GM19467 (cell line): Measurements from ENCODE around the gene SH3GL1.
"Not testable (repeated sequence)": the region's sequence is repeated elsewhere in the genome, so short reads cannot be mapped to it uniquely, and the experiment has no call there.

Experiments used
- ATAC-seq: cut with Tn5 transposase; IDR thresholded peaks from one replicate; pipeline ENCODE4 v1.9.1; 2021; ENCODE audit warnings: mild to moderate bottlenecking, moderate library complexity; ENCODE audit not compliant: unreplicated experiment

The SH3GL1 gene

DNA sequence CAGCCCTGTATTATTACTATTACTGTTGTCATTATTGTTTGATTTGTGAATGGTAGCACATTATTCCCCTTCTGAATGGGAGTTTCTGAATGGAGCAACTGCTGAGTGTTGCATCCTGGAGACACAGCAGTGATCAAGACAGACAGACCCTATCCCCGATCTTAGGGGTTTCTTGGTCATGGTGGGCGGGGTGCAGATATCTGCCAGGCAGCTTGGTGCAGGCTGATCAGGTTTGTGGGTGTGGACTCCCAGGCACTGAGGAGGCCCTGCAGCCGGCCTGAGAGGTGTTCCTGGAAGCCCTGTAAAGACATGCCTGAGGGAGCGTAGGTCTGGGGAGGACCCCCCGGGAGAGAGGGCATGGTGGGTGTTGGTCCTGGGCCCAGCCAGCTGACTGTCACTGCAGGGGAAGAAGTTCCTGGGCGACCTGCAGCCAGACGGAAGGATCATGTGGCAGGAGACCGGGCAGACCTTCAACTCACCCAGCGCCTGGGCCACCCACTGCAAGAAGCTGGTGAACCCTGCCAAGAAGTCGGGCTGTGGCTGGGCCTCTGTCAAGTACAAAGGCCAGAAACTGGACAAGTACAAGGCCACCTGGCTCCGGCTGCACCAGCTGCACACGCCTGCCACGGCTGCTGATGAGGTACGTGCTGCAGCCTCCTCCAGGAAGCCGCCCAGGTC lies 54.9 kb downstream of the SH3GL1 start:
- no peak for ATAC-seq

DNA sequence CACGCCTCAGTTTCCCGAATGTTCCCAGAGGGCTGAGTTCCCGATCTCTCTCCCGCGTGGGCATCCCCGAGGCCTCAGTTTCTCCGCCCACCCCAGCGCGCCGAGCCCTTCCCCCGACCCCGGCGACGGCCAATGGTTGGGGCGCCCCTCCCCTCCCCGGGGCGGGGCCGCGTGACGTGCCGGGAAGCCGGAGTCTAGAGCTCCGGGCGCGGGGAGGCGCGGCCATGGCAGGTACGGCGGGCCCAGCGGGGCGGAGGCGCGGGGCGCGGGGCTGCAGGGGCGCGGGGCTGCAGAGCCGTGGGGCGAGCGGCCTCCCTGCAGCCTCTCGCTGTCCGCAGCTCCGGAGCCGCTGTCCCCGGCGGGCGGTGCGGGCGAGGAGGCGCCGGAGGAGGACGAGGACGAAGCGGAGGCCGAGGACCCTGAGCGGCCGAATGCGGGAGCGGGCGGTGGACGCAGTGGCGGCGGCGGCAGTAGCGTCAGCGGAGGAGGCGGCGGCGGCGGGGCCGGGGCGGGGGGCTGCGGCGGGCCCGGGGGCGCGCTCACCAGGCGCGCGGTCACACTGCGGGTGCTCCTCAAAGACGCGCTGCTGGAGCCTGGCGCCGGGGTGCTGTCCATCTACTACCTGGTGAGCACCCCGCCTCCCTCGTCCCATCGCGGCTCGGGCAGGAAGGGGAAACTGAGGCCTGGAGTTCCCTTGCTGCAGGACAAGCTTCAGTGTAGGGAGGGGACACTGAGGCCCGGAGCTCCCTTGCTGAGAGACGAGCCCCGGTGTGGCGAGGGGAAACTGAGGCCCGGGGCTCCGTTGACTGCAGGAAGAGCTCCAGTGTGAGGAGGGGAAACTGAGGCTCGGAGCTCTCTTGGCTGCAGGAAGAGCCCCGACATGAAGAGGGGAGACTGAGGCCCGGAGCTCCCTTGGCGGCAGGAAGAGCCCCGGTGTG lies 56.7 kb downstream of the SH3GL1 start, which contains the start of gene MPND:
MPND (plus strand) TSS at position 193 of the 938 bp plus-strand sequence; CDS start at position 225, 32 bp downstream.
- peak; percentile 44 for ATAC-seq

DNA sequence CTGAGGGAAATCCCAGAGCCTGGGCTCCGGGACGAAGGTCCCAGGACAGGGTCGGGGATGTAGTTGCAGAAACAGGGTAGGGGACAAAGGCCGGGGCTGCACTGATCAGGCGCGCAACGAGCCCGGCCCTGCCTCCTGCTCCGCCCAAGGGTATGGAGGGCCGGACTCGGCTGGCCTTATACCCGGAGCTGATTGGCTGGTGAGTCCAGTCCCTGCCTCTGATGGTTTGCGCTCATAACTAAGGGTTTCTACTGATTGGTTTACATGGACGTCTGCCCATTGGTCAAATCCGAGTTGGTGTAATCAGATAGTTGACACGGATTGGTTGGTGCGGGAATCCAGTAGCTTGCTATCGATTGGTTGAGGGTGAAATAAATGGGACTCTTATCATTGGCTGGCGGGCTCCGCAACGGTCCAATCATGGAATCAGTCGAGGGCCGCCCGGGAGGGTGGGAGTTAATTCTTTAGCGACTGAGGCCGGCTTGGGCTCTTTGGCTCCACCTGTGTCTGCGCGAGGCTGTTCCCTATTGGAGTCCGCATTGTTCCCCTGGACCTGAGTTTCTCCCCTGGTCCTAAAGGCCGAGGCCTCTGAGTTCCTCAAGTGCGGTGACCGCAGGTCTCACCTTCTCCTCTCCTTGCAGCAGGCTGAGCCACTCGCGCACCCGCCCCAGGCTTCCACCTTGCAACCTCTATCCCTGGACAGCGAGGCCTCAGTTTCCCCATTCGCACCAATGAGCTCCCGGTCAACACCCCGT lies 57.6 kb downstream of the SH3GL1 start:
- peak; percentile 87 for ATAC-seq

DNA sequence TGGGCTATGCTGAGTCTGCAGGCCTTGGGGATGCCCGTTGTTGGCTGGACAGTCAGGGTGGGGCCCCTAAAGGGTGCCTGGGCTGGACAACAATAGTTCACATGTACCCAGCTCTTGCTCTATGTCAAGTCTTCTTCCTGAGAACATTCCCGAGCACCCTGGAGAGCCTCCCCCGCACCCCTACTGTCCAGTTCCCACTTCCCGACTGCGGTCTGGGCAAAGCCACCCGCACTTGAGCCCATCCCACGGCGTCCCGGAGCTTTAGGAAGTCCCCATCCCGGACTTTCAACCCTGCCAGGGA lies 58.1 kb downstream of the SH3GL1 start:
- ATAC-seq, result no peak

DNA sequence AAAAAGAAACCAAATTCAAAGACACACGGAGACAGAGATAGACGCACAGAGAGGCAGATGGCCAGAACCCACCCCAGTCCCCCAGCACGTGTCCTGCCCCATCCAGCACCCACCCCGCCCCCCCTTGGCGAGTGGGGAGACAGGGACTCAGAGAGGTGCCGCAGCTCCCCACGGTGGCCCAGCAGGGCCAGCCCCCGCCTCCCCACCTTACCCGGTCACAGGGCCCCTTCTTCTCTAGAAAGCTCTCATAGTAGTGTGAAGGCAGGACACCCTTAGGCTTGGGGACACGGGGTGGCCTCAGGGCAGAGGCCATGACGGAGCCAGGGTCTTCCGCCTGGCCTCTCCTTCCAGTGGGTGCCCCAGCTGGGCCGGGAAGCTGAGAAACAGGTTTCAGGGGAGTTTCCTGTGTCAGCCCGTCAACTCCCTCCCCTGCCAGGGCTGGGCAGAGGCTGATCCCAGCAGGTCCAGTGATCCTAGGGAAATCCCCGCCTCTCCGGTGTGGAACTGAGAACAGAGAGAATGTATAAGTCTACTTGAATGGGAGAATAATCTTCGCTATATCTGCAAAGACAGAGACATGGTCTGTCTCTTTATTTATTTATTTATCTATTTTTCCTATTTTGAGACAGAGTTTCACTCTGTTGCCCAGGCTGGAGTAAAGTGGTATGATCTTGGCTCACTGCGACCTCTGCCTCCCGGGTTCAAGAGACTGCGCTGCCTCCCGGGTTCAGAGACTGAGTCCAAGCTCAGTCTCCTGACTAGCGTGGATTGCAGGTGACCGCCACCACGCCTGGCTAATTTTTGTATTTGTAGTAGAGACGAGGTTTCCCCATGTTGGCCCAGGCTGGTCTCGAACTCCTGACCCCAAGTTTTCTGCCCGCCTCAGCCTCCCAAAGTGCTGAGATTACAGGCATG lies 61.6 kb downstream of the SH3GL1 start, which contains the start of gene STAP2:
STAP2 (minus strand) TSS at position 387 of the 915 bp plus-strand sequence; CDS start at position 313, 74 bp downstream.
- ATAC-seq, result no peak

- no peak for ATAC-seq
Observed at GRCh38 chr19:4337906-4338440, 62.4 kb downstream of the SH3GL1 start.

- ATAC-seq, result no peak
Observed at GRCh38 chr19:4334929-4335570, 65.3 kb downstream of the SH3GL1 start.

- ATAC-seq, result no peak
Observed at GRCh38 chr19:4329858-4330257, 70.5 kb downstream of the SH3GL1 start.

GRCh38 chr19:4328991-4329681 lies 71.2 kb downstream of the SH3GL1 start:
- ATAC-seq, result not testable (repeated sequence)

DNA sequence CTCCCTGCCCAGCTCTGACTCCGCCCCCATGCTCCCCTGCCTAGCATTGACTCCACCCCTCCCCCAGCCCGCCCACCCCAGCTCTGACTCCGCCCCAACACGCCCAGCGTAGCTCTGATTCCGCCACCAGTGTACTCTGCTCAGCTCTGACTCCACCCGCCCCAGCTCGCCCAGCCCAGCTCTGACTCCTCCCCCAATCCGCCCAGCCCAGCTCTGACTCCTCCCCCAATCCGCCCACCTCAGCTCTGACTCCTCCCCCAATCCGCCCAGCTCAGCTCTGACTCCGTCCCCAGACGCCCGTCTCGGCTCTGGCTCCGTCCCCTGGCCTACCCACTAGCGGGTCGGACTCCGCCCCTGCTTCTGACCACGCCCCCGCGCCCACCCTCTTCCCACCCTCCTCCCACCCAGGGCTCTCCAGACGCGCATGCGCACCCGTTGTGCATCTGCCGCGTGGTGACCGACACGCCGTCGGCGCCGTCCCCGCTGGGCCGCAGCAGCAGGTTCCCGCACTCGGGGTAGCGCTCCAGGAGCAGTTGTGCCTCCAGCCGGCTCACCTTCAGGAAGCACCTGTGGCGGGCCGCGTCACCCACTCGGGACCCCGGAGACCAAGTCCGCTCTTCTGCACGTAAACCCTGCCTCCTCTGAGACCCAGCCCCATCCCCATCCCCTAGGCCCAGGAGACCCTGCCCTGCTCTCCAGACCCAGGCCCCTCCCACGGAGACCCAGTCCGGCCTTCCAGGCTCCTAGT lies 71.9 kb downstream of the SH3GL1 start:
- peak; percentile 66 for ATAC-seq

DNA sequence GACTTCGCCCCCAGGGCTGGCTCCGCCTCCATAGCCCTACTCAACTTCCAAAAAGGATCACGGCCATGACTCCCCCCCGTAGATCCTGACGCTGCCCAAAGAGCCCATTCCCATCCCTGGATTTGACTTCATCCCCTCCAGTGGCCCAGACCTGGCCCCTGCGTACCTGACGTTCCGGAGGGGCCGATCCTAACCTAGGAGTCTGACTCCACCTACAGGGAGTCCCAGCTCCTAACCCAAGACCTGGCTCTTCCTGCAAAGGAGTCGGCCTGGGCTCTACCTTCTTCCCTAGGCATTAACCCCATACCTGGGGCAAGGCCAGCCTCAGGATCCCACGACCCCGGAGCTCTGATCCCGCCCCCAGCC lies 72.5 kb downstream of the SH3GL1 start:
- ATAC-seq, result no peak

DNA sequence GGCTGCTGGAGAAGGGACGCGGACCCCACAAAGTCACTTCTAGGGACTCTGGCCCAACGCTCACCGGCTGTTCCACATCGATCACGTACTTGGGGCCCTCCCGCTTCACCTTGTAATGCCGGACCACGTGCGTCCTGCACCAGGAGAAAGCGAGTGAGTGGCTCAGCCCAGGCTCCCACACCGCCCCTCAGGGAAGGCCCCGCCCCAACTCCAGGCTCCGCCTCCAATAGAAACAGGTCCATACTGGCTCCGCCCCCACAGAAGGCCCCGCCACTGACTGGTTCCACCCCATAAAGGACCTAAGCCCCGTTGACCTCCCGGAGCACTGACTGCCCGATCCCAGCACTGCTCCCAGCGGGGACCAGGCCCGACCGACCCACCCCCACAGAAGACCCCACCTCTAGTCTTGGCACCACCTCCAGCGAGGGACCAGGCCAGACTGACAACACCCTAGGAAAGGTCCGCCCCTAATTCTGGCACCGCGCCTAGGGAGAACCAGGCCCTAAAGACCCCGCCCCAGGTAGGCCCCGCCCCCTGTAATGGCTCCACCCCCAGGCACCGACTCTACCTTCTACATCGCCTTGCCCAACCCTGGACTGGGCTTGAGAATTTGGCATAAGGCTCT lies 73.0 kb downstream of the SH3GL1 start:
- ATAC-seq, result no peak

- no peak for ATAC-seq
Observed at GRCh38 chr19:4326837-4327251, 73.5 kb downstream of the SH3GL1 start.

DNA sequence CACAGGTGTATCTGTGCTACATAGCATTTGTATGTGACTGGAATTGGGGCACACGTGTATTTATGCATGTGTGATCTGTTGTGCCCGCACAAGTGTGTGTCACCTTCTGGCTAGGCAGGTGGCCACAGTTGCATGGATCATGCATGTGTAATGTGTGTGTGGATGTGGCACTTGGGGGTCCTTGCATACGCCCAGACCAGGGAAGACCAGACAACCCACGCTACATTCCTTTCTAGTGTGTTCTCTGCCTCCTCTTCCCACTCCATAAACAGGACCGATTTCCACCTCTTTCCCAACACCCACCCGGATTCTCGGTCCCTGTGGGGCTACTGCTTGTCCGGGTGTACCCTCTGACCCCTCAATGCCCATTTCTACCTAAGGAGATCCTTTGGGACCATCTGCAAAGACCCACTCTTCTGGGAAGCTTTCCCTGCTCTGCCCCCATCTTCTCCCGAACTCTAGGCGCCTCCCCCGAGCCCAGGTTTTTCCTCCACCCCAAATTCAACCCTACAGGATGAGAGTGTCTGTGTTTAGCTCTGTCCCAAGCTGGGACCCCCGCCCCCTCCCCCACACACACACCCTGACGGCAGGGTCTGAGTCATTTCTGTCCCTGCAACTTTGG lies 74.0 kb downstream of the SH3GL1 start:
- ATAC-seq, result no peak

- no peak for ATAC-seq
Observed at GRCh38 chr19:4324228-4324627, 76.1 kb downstream of the SH3GL1 start.

DNA sequence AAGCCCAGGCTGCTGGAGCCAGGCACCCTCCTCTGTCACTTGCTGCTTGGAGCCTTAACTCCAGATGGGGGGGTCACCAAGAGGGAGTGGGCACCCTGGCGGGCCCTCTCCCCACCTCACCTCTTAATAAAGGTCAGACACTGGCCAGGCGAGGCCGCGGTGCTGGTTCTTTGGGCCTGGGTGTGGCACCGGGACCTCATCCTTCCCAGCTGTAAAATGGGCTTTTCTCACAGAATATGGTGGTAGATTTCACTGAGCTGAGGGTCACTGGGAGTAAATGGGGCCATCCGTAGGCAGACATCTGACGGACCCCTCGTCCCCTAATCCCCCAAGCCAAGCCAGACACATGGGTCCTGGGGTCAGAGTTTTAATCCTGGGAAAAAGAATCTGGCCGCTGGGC lies 76.7 kb downstream of the SH3GL1 start:
- no peak for ATAC-seq

DNA sequence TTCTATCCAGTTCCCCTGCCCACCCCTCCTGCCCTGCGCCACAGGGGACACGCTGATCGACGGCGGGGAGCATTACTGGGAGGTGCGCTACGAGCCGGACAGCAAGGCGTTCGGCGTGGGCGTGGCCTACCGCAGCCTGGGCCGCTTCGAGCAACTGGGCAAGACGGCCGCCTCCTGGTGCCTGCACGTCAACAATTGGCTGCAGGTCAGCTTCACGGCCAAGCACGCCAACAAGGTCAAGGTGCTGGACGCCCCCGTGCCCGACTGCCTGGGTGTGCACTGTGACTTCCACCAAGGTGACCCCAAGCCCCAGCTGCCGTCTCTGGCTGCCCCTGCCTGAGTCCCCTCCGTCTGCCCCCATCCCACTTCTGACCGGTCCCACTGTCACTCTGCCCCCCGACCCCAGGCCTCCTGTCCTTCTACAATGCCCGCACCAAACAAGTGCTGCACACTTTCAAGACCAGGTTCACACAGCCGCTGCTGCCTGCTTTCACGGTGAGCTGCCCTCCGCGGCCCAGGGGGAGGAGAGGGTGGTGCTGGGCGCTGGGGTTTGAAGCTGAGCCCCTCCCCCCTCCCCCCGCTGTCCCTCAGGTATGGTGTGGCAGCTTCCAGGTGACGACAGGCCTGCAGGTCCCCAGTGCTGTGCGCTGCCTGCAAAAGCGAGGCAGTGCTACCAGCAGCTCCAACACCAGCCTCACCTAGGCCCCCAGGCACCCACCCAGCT lies 77.2 kb downstream of the SH3GL1 start:
- no peak for ATAC-seq
